Vagina (tissue), 2 donors: Measurements from ENCODE around the gene STAT2. TPM values are rescaled to one million over a fixed set of nuclear protein-coding genes. Genes with fewer than 3 reads are reported as not detected.
"Not testable (repeated sequence)": the region's sequence is repeated elsewhere in the genome, so short reads cannot be mapped to it uniquely, and the experiment has no call there.

ENCODE experiments used
- DNase-seq, 2 donors: peaks; one replicate each; pipeline ENCODE4 v3.0.0-alpha.2; 2017; ENCODE audit errors: extremely low spot score in 2 of 2
- H3K27ac ChIP-seq: fragments of 200-600 bp; sonication (generic); one replicate; pipeline ENCODE4 v1.5.1; 2019
- H3K27me3 ChIP-seq: fragments of 200-600 bp; sonication (generic); one replicate; pipeline ENCODE4 v1.5.1; 2019
- H3K36me3 ChIP-seq, 2 donors: fragments of 200-600 bp; sonication (generic); one replicate each; pipeline ENCODE4 v1.5.1; 2017 to 2019
- H3K4me1 ChIP-seq: fragments of 200-600 bp; sonication (generic); one replicate; pipeline ENCODE4 v1.5.1; 2019
- H3K4me3 ChIP-seq, 2 donors: fragments of 200-600 bp; sonication (generic); 1 replicate in 1 of 2; 2 replicates in 1 of 2; pipeline ENCODE4 v1.5.1; 2016 to 2019
- H3K9me3 ChIP-seq: fragments of 200-600 bp; sonication (generic); one replicate; pipeline ENCODE4 v1.5.1; 2019
- CTCF ChIP-seq, 3 experiments: fragments of 450-650 bp in 2 of 3; fragments of 200-600 bp in 1 of 3; sonication (generic) in 1 of 3; IDR thresholded peaks; one replicate each; pipeline ENCODE4 v1.5.1; 2017 to 2019; ENCODE audit warnings: antibody characterized with exemption in 3 of 3, mild to moderate bottlenecking in 2 of 3, moderate library complexity in 2 of 3
- POLR2A ChIP-seq, 2 donors: fragments of 450-650 bp; IDR thresholded peaks; one replicate each; pipeline ENCODE4 v1.6.1; 2017; ENCODE audit warnings: antibody characterized with exemption in 2 of 2, mild to moderate bottlenecking in 2 of 2, moderate library complexity in 2 of 2
- POLR2AphosphoS5 ChIP-seq, 2 donors: sonication (generic); formaldehyde crosslinking; IDR thresholded peaks; one replicate each; pipeline ENCODE4 v1.9.0; 2017; ENCODE audit warnings: antibody characterized with exemption in 2 of 2, mild to moderate bottlenecking in 2 of 2, low read depth in 1 of 2; ENCODE audit not compliant: insufficient read depth in 1 of 2
- intact Hi-C: fragments of 100-400 bp; cut with DNase I; formaldehyde crosslinking; loops from one replicate; pipeline ENCODE4 v1.15.1; 2023
- total RNA-seq: library from RNA; depleted of rRNA; stranded (reverse); fragments of >200 nt; gene quantifications from one replicate; pipeline ENCODE4 v1.2.3, GENCODE V29; 2016

The STAT2 gene
- total RNA-seq, 1 donor from 2014 or later = 109 TPM

- Histone ChIP-seq H3K4me3 (no peak overlapping the region), H3K4me1 (no peaks in the 10 kb centered on the region), H3K27me3 (no peaks in the 10 kb centered on the region), H3K9me3 (no peaks in the 10 kb centered on the region), H3K36me3 (peaks cover 0 to 73% of the 10 kb centered on the region in 2 donors), H3K27ac (no peak overlapping the region)
- DNase-seq = no peak
- intact Hi-C loops = no loop called here
- no peak for TF ChIP-seq POLR2A (IDR thresholded peaks at IDR 0.05)
- TF ChIP-seq POLR2AphosphoS5 (IDR thresholded peaks at IDR 0.05; ENCODE audit: insufficient read depth in 1 of 2, low read depth in 1 of 2) = no peak
- TF ChIP-seq CTCF (IDR thresholded peaks at IDR 0.05) = no peak
Measured at GRCh38 chr12:56324206-56324605, 35.7 kb downstream of the STAT2 start.

- H3K36me3 ChIP-seq = peaks cover 0 to 62% of the 10 kb centered on the region in 2 donors
- H3K4me1 ChIP-seq, H3K27me3 ChIP-seq, intact Hi-C loops, H3K9me3 ChIP-seq, DNase-seq, H3K4me3 ChIP-seq, H3K27ac ChIP-seq: not testable (repeated sequence)
Measured at GRCh38 chr12:56321610-56322009, 38.3 kb downstream of the STAT2 start.

GRCh38 chr12:56321027-56321426, 38.9 kb downstream of the STAT2 start:
- Histone ChIP-seq H3K36me3 (peaks cover 0 to 56% of the 10 kb centered on the region in 2 donors), H3K9me3 (no peaks in the 10 kb centered on the region), H3K27me3 (no peaks in the 10 kb centered on the region), H3K4me1 (no peaks in the 10 kb centered on the region), H3K4me3 (no peak overlapping the region), H3K27ac (no peak overlapping the region)
- DNase-seq = no peak
- intact Hi-C loops = no loop called here
- no peak for TF ChIP-seq CTCF (IDR thresholded peaks at IDR 0.05)
- no peak for TF ChIP-seq POLR2A (IDR thresholded peaks at IDR 0.05)
- TF ChIP-seq POLR2AphosphoS5 (IDR thresholded peaks at IDR 0.05; ENCODE audit: insufficient read depth in 1 of 2, low read depth in 1 of 2) = no peak

- H3K27ac ChIP-seq = no peak overlapping the region
- H3K9me3 ChIP-seq = no peaks in the 10 kb centered on the region
- H3K4me3 ChIP-seq = no peak overlapping the region
- no peaks in the 10 kb centered on the region for H3K27me3 ChIP-seq
- intact Hi-C loops = no loop called here
- peaks cover 8% of the 10 kb centered on the region for H3K4me1 ChIP-seq
- no peak for DNase-seq
- no peak for TF ChIP-seq POLR2A (IDR thresholded peaks at IDR 0.05)
- TF ChIP-seq POLR2AphosphoS5 (IDR thresholded peaks at IDR 0.05; ENCODE audit: insufficient read depth in 1 of 2, low read depth in 1 of 2) = no peak
- no peak for TF ChIP-seq CTCF (IDR thresholded peaks at IDR 0.05)
- peaks cover 0 to 32% of the 10 kb centered on the region in 2 donors for H3K36me3 ChIP-seq
Measured at GRCh38 chr12:56317675-56318074, 42.2 kb downstream of the STAT2 start.

- Histone ChIP-seq H3K4me1 (peaks cover 8% of the 10 kb centered on the region), H3K27me3 (no peaks in the 10 kb centered on the region), H3K36me3 (peaks cover 0 to 23% of the 10 kb centered on the region in 2 donors), H3K9me3 (no peaks in the 10 kb centered on the region), H3K27ac (peak within 1 kb of the TSS; percentile 78), H3K4me3 (peak within 1 kb of the TSS; percentile 53 to 81)
- peak in 1 of 2 donors; percentile 96 for DNase-seq
- intact Hi-C loops = loop anchor here (1.0 kb wide), 1 partner anchor 46 kb away; the partner anchor contains the start of gene APOF
- TF ChIP-seq POLR2AphosphoS5 (IDR thresholded peaks at IDR 0.05; ENCODE audit: insufficient read depth in 1 of 2, low read depth in 1 of 2) = peak; percentile 82 to 91
- TF ChIP-seq POLR2A (IDR thresholded peaks at IDR 0.05) = peak in 1 of 2 donors; percentile 35
- TF ChIP-seq CTCF (IDR thresholded peaks at IDR 0.05) = no peak
Measured at GRCh38 chr12:56315622-56316473, 44.1 kb downstream of the STAT2 start, which contains the start of gene CNPY2. CNPY2 (minus strand) TSS chr12:56315988; CDS start chr12:56315217, 771 bp downstream.
